Thyroid gland (tissue), 4 donors: ENCODE measurements around the gene CHAC1. TPM values are rescaled to one million over a fixed set of nuclear protein-coding genes. Genes with fewer than 3 reads are reported as not detected.
A peak's percentile ranks its signal among the peaks of the same experiment; 100 is the strongest.

Experiments used
- DNase-seq, 2 donors: peaks; one replicate each; pipeline ENCODE4 v3.0.0-alpha.2; 2019
- H3K27ac ChIP-seq, 3 donors: fragments of 200-600 bp; sonication (generic); 1 replicate in 2 of 3; 2 replicates in 1 of 3; pipeline ENCODE4 v1.5.1; 2016 to 2019; ENCODE audit warnings: mild to moderate bottlenecking in 1 of 3, moderate library complexity in 1 of 3
- H3K27me3 ChIP-seq: fragments of 200-600 bp; sonication (generic); one replicate; pipeline ENCODE4 v1.5.1; 2019
- H3K36me3 ChIP-seq, 2 donors: fragments of 200-600 bp; sonication (generic); one replicate each; pipeline ENCODE4 v1.5.1; 2016 to 2019
- H3K4me1 ChIP-seq, 2 donors: fragments of 200-600 bp; sonication (generic); one replicate each; pipeline ENCODE4 v1.5.1; 2017 to 2019
- H3K4me3 ChIP-seq, 3 donors: fragments of 200-600 bp; sonication (generic); replicated peaks in 1 of 3; 1 replicate in 2 of 3; 2 replicates in 1 of 3; pipeline ENCODE4 v1.5.1; 2016; ENCODE audit warnings: mild to moderate bottlenecking in 1 of 3
- H3K9me3 ChIP-seq: fragments of 200-600 bp; sonication (generic); one replicate; pipeline ENCODE4 v1.5.1; 2017
- POLR2A ChIP-seq, 2 donors: fragments of 450-650 bp; IDR thresholded peaks; one replicate each; pipeline ENCODE4 v1.6.1; 2017; ENCODE audit warnings: antibody characterized with exemption in 2 of 2, mild to moderate bottlenecking in 2 of 2, moderate library complexity in 1 of 2
- WGBS, 2 donors: methylation state at CpG; one replicate each; pipeline ENCODE4 v1.1.5; 2017; 5-methylcytosine and 5-hydroxymethylcytosine counted together
- intact Hi-C: fragments of 100-400 bp; cut with DNase I; formaldehyde crosslinking; loops from one replicate; pipeline ENCODE4 v1.15.1; 2023
- total RNA-seq, 4 donors: library from RNA; depleted of rRNA; stranded (reverse); fragments of >200 nt; gene quantifications; one replicate each; pipeline ENCODE4 v1.2.3, GENCODE V29; 2016
- TF ChIP-seq, protein P1 (sequence below), 6 experiments: fragments of 200-600 bp in 3 of 6; fragments of 450-650 bp in 3 of 6; sonication (generic) in 3 of 6; IDR thresholded peaks; one replicate each; pipeline ENCODE4 v1.5.1; 2016 to 2019; ENCODE audit warnings: antibody characterized with exemption in 6 of 6, mild to moderate bottlenecking in 2 of 6, inconsistent platforms in 1 of 6, moderate library complexity in 1 of 6

The CHAC1 gene
- total RNA-seq, 4 donors from 2014 or later = 1.1 to 3.1 (median 1.8) TPM

DNA sequence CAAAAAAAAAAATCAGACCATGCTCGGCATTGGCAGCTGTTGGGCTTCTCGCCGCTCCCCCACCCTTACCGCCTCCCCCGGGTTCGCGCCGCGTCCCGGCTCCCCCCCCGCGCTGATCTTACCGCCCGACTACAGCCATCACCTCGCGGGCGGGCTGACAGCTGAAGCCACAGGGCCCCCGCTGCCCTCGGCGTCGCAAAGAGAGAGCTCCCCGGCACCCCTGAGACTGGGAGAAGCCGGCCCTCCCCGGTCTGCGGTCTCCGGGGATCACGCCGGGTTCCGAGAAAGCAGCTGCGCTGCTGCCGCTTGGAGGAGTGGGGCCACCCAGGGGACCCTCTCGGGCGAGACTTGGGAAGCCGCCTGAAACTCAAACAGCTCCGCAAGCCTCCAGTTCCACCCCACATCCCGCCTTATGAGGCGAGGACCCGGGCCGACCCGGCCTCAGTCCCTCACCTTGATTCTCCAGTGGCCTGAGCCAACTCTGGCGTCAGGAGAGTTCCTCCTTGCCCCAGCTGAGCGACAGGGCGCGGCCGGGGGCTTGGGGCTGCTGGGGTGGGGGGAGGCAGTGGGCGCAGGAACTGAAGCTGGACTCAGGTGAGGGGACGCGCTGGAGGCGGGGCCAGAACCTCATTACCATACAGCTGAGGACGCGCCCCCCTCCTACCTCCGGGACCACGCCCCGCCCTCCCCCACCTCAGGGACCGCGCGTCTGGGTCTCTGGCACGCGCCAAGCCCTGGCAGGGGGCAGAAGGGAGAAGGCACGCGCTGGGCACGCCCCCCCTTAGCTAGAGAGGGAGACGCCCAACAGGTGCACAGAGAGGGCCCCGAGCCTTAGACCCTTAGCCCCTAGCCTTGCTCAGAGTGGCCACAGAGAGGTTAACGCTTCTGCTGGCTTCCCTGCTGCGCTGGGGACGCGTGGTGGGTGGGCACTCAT lies 25.1 kb upstream of the CHAC1 start:
- WGBS, 2 donors = 1 to 2% methylated on average over 10 to 35 of the region's 68 CpGs

DNA sequence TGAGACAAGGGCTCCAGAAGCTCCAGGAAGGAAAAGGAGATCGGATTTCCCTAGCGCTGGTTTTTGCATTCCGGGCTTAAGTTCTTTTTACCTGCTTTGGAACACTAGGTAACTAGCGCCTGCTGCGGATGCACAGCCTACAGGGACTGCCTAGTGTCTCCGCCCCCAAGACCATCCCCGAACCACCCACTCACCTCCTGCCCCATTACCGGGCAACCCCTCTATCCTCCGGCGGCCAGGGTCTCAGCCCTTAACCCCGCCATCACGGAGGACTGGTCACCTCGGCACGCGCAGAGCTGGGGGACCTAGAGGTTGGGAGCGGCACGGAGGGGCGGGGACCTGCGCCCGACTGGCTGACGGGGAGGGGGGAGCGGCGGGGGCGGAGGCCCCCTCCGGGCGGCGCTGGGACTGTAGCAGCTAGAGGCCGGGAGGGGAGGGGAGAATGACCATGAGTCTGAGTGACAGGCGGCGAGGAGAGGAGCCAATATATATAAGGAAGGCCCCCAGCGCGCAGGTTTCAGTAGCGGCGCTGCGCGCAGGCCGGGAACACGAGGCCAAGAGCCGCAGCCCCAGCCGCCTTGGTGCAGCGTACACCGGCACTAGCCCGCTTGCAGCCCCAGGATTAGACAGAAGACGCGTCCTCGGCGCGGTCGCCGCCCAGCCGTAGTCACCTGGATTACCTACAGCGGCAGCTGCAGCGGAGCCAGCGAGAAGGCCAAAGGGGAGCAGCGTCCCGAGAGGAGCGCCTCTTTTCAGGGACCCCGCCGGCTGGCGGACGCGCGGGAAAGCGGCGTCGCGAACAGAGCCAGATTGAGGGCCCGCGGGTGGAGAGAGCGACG lies 24.2 kb upstream of the CHAC1 start, which contains the start of gene DLL4:
Gene DLL4 (plus strand): TSS at position 520 of the 839 bp plus-strand sequence. CDS start 329 bp downstream, outside the sequence.
- Histone ChIP-seq H3K9me3 (no peaks in the 10 kb centered on the region), H3K4me3 (peak within 1 kb of the TSS in 2 of 3 donors; percentile 4 to 45), H3K27me3 (peaks cover 7% of the 10 kb centered on the region), H3K36me3 (no peaks in the 10 kb centered on the region), H3K27ac (peak within 1 kb of the TSS in 2 of 3 donors; percentile 29 to 56), H3K4me1 (peaks cover 51 to 58% of the 10 kb centered on the region in 2 donors)
- intact Hi-C loops = no loop called here
- TF ChIP-seq, protein P1, sequence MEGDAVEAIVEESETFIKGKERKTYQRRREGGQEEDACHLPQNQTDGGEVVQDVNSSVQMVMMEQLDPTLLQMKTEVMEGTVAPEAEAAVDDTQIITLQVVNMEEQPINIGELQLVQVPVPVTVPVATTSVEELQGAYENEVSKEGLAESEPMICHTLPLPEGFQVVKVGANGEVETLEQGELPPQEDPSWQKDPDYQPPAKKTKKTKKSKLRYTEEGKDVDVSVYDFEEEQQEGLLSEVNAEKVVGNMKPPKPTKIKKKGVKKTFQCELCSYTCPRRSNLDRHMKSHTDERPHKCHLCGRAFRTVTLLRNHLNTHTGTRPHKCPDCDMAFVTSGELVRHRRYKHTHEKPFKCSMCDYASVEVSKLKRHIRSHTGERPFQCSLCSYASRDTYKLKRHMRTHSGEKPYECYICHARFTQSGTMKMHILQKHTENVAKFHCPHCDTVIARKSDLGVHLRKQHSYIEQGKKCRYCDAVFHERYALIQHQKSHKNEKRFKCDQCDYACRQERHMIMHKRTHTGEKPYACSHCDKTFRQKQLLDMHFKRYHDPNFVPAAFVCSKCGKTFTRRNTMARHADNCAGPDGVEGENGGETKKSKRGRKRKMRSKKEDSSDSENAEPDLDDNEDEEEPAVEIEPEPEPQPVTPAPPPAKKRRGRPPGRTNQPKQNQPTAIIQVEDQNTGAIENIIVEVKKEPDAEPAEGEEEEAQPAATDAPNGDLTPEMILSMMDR (IDR thresholded peaks at IDR 0.05) = no peak
- TF ChIP-seq POLR2A (IDR thresholded peaks at IDR 0.05) = peak in 1 of 2 donors; percentile 70
- 0 to 1% methylated on average over 5 to 22 of the region's 71 CpGs for WGBS, 2 donors
- peak; percentile 52 to 61 for DNase-seq

More for the DNA sequence above, 25.1 kb upstream of the CHAC1 start:
- DNase-seq = peak in 1 of 2 donors; percentile 24
- Histone ChIP-seq H3K27ac (no peak overlapping the region), H3K36me3 (no peaks in the 10 kb centered on the region), H3K4me1 (peaks cover 51 to 58% of the 10 kb centered on the region in 2 donors), H3K9me3 (no peaks in the 10 kb centered on the region), H3K27me3 (peaks cover 7% of the 10 kb centered on the region), H3K4me3 (peak overlapping the region in 2 of 3 donors; percentile 4 to 45)
- intact Hi-C loops = no loop called here
- TF ChIP-seq, protein P1 (IDR thresholded peaks at IDR 0.05) = no peak
- TF ChIP-seq POLR2A (IDR thresholded peaks at IDR 0.05) = no peak

DNA sequence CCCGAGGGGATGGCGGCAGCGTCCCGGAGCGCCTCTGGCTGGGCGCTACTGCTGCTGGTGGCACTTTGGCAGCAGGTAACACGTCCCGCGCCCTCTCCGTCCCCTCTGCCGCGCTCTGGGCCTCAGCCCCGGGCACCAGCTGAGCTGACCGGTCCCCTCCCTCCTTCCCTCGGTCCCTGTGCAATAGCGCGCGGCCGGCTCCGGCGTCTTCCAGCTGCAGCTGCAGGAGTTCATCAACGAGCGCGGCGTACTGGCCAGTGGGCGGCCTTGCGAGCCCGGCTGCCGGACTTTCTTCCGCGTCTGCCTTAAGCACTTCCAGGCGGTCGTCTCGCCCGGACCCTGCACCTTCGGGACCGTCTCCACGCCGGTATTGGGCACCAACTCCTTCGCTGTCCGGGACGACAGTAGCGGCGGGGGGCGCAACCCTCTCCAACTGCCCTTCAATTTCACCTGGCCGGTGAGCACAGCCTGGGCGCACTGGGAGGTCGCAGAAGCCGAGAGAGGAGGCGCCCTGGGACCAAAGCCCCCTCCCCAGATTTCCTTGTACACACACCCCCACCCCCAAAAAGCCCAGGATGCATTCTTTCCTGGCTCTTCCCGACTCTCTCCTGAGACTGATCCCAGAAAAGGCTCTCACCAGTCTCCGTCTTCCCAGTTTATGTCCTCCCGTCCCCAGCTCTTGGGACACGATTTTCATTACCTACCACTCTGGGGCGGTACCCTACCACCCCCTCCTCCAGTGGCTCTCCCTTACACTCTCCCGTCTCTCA lies 23.4 kb upstream of the CHAC1 start:
- peaks cover 7% of the 10 kb centered on the region for H3K27me3 ChIP-seq
- H3K4me3 ChIP-seq = peak overlapping the region in 1 of 3 donors; percentile 45
- peaks cover 51 to 58% of the 10 kb centered on the region in 2 donors for H3K4me1 ChIP-seq
- H3K36me3 ChIP-seq = no peaks in the 10 kb centered on the region
- peak overlapping the region in 2 of 3 donors; percentile 29 to 56 for H3K27ac ChIP-seq
- intact Hi-C loops = no loop called here
- peak; percentile 65 to 75 for DNase-seq
- H3K9me3 ChIP-seq = no peaks in the 10 kb centered on the region
- 1 to 2% methylated on average over 28 to 30 of the region's 56 CpGs for WGBS, 2 donors
- no peak for TF ChIP-seq POLR2A (IDR thresholded peaks at IDR 0.05)
- TF ChIP-seq, protein P1 (IDR thresholded peaks at IDR 0.05) = no peak

DNA sequence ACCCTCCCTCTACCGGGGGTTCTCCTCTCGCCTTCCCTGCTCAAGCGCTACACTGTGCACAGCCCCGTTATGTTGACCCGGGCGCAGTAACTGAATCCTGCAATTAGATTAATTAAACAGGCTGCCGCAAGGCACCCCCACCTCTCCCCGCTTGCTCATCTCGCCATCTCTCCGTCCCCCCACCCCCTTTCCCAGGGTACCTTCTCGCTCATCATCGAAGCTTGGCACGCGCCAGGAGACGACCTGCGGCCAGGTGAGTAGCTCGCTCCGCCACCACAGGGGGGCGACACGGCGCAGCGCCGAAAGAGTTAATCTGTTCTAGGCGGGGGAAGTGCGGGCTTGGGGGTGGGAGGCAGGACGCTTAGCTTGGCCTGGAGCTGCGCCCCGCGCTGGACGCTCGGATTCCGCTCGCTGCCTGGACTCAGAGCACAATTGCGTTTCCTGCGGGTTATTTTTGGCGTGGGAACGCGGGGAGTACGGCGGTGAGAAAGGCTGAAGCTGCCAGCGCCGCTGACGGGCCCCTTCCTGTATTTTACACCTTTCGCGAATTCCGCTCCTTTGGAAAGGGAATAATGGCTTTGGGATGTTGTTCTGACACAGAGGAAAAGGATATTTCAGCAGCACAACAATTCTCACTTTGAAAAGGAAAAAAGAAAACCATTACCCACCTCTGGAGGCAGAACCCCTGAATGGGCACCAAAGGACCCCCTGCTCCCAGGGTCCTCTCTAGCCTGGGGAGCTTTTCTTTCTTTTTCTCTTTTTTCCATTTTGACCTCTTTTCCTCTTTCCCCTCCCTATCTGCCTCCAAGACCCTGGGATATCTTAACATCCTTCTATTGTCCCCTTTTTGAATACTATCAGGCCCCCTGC lies 22.6 kb upstream of the CHAC1 start:
- intact Hi-C loops = no loop called here
- peaks cover 7% of the 10 kb centered on the region for H3K27me3 ChIP-seq
- H3K9me3 ChIP-seq = no peaks in the 10 kb centered on the region
- WGBS, 2 donors = 2% methylated on average over 43 to 46 of the region's 46 CpGs
- H3K4me3 ChIP-seq = peak overlapping the region in 1 of 3 donors; percentile 45
- DNase-seq = peak; percentile 48 to 56
- H3K4me1 ChIP-seq = peaks cover 49 to 55% of the 10 kb centered on the region in 2 donors
- H3K36me3 ChIP-seq = no peaks in the 10 kb centered on the region
- no peak for TF ChIP-seq POLR2A (IDR thresholded peaks at IDR 0.05)
- TF ChIP-seq, protein P1 (IDR thresholded peaks at IDR 0.05) = peak; percentile 17 to 49 (median 30)
- H3K27ac ChIP-seq = peak overlapping the region in 2 of 3 donors; percentile 29 to 56
